Body of pancreas (tissue), 4 donors: Measurements from ENCODE around the gene ADCY5. TPM values are rescaled to one million over a fixed set of nuclear protein-coding genes. Genes with fewer than 3 reads are reported as not detected.

Experiments used
- ATAC-seq: fragments of 150-250 bp; one replicate; pipeline ENCODE4 v1.9.1; 2016
- DNase-seq, 4 donors: peaks; one replicate each; pipeline ENCODE4 v3.0.0-alpha.2; 2019
- H3K27ac ChIP-seq, 4 donors: fragments of 200-600 bp; sonication (generic); 1 replicate in 3 of 4; 2 replicates in 1 of 4; pipeline versions ENCODE4 v1.5.1 to v1.6.1; 2016 to 2019; ENCODE audit warnings: mild to moderate bottlenecking in 1 of 4, mixed read lengths in 1 of 4, moderate library complexity in 1 of 4
- H3K27me3 ChIP-seq, 2 donors: fragments of 200-600 bp; sonication (generic); one replicate each; pipeline ENCODE4 v1.6.0; 2016; ENCODE audit warnings: mild to moderate bottlenecking in 1 of 2
- H3K36me3 ChIP-seq, 2 donors: fragments of 200-600 bp; sonication (generic); replicated peaks in 1 of 2; 2 replicates each; pipeline ENCODE4 v1.5.1; 2016; ENCODE audit warnings: low read depth in 2 of 2; ENCODE audit not compliant: insufficient read depth in 1 of 2
- H3K4me1 ChIP-seq: fragments of 200-600 bp; sonication (generic); one replicate; pipeline ENCODE4 v1.6.0; 2016
- H3K4me3 ChIP-seq, 2 donors: fragments of 200-600 bp; sonication (generic); 1 replicate in 1 of 2; 2 replicates in 1 of 2; pipeline ENCODE4 v1.5.1; 2016 to 2019
- H3K9me3 ChIP-seq, 3 donors: fragments of 200-600 bp; sonication (generic); 1 replicate in 2 of 3; 2 replicates in 1 of 3; pipeline ENCODE4 v1.5.1; 2016
- POLR2A ChIP-seq, 3 donors: fragments of 450-650 bp; IDR thresholded peaks; one replicate each; pipeline ENCODE4 v1.6.1; 2016; ENCODE audit warnings: antibody characterized with exemption in 3 of 3, mild to moderate bottlenecking in 2 of 3
- WGBS, 2 donors: methylation state at CpG; one replicate each; pipeline ENCODE4 v1.1.5; 2017; 5-methylcytosine and 5-hydroxymethylcytosine counted together
- intact Hi-C: fragments of 100-400 bp; cut with DNase I; formaldehyde crosslinking; loops from one replicate; pipeline ENCODE4 v1.15.1; 2023
- total RNA-seq, 2 donors: library from RNA; depleted of rRNA; stranded (reverse); fragments of >200 nt; gene quantifications; one replicate each; pipeline ENCODE4 v1.1.0, GENCODE V29; 2016
- TF ChIP-seq, protein P1 (sequence below), 7 experiments: fragments of 450-650 bp in 4 of 7; fragments of 200-600 bp in 3 of 7; sonication (generic) in 3 of 7; IDR thresholded peaks; one replicate each; pipeline ENCODE4 v1.5.1; 2016 to 2019; ENCODE audit warnings: antibody characterized with exemption in 7 of 7

The ADCY5 gene
- total RNA-seq, 2 donors from 2014 or later: 10.6 to 18.8 TPM

DNA sequence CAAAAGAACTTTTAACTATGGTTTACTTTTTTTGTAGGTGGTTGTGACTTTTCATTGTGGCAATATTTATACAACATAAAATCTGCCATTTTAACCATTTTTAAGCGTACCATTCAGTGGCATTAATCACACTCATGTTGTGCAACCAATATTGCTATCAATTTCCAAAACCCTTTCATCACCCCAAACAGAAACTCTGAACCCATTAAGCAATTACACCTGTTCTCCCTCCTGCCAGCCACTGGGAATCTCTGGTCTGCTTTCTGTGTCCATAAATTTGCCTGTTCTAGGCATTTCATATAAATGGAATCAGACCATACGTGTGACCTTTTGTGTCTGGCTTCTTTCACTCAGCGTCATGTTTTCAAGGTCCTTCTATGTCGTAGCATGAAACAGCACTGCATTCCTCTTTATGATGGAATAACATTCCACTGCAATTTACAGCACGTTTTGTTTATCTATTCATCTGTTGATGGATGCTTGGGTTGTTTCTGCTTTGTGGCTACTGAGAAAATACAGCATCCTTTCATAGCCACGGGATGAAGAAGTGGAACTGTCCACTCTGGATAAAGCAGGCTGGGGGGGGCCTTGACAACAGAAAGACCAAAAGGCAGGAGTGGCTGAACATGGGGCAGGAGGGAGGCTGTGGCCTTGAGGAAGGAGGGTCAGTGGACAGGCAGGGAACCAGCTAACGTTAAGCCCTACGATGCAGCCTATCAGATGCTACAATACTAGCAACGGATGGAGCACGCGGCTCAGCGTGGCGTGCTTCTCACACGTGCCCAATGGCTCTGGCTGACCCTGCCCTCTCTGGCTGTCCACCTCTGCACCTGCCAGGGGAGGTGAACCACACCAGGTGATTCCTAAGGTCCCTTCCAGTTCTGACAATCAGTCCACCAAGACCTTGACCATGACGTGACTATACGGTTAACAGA lies 136.3 kb downstream of the ADCY5 start:
- DNase-seq: no peak

DNA sequence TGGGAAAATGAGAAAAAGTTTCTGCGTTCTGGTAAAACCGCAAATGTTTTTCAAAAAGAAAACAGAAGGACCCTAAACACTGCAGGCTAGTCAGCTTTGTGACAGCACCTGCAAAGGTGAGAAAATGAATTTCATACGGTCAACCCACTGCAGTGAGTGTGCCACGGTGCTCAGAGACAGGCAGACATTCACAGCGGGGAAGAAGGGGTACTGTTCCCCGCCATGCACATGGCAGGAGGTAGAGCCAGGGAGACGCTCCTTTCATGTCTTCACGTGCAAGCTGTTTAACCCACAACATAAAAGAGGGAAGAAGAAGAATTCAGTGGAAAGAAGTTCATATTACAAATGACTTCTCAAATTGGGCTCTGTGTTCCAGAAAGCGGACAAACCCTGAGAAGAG lies 137.7 kb downstream of the ADCY5 start:
- Histone ChIP-seq H3K27me3 (no peaks in the 10 kb centered on the region), H3K4me3 (no peak overlapping the region), H3K4me1 (no peaks in the 10 kb centered on the region), H3K9me3 (no peaks in the 10 kb centered on the region), H3K27ac (no peak overlapping the region), H3K36me3 (no peaks in the 10 kb centered on the region)
- no peak for DNase-seq
- WGBS, 2 donors: 71 to 81% methylated on average over 9 of the region's 9 CpGs
- ATAC-seq: no peak
- TF ChIP-seq POLR2A (IDR thresholded peaks at IDR 0.05): no peak
- TF ChIP-seq, protein P1, sequence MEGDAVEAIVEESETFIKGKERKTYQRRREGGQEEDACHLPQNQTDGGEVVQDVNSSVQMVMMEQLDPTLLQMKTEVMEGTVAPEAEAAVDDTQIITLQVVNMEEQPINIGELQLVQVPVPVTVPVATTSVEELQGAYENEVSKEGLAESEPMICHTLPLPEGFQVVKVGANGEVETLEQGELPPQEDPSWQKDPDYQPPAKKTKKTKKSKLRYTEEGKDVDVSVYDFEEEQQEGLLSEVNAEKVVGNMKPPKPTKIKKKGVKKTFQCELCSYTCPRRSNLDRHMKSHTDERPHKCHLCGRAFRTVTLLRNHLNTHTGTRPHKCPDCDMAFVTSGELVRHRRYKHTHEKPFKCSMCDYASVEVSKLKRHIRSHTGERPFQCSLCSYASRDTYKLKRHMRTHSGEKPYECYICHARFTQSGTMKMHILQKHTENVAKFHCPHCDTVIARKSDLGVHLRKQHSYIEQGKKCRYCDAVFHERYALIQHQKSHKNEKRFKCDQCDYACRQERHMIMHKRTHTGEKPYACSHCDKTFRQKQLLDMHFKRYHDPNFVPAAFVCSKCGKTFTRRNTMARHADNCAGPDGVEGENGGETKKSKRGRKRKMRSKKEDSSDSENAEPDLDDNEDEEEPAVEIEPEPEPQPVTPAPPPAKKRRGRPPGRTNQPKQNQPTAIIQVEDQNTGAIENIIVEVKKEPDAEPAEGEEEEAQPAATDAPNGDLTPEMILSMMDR (IDR thresholded peaks at IDR 0.05): no peak
- intact Hi-C loops: no loop called here

More for the DNA sequence above, 136.3 kb downstream of the ADCY5 start:
- H3K9me3 ChIP-seq: no peaks in the 10 kb centered on the region
- no peaks in the 10 kb centered on the region for H3K36me3 ChIP-seq
- 61 to 68% methylated on average over 14 to 16 of the region's 16 CpGs for WGBS, 2 donors
- H3K4me1 ChIP-seq: no peaks in the 10 kb centered on the region
- H3K27me3 ChIP-seq: no peaks in the 10 kb centered on the region
- no peak overlapping the region for H3K4me3 ChIP-seq
- TF ChIP-seq, protein P1 (IDR thresholded peaks at IDR 0.05): no peak
- ATAC-seq: no peak
- intact Hi-C loops: no loop called here
- no peak overlapping the region for H3K27ac ChIP-seq

DNA sequence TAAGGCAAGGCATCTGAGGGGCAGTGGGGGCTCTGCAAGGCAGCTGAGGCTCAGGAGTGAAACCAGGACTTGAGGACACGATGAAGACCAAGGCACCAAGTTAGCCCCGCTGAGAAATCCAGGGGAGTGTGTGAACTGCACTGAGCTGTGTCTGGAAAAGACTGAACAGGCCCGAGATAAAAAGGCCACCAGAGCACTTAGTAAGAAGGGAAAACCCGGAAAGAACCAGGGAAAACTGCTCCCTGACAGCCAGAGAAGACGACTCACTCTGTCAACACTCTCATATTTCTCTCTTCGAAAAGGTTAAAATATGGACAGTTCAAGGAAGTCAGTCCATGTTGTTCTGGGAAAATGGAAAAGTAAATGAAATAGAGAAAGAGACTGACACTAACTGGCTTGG lies 138.1 kb downstream of the ADCY5 start:
- WGBS, 2 donors: 59 to 69% methylated on average over 6 of the region's 6 CpGs
- TF ChIP-seq, protein P1 (IDR thresholded peaks at IDR 0.05): no peak
- no peak for TF ChIP-seq POLR2A (IDR thresholded peaks at IDR 0.05)
- DNase-seq (no peak), ATAC-seq (no peak)
- no peak overlapping the region for H3K4me3 ChIP-seq
- intact Hi-C loops: no loop called here
- no peaks in the 10 kb centered on the region for H3K4me1 ChIP-seq
- H3K27me3 ChIP-seq: no peaks in the 10 kb centered on the region
- H3K27ac ChIP-seq: no peak overlapping the region
- no peaks in the 10 kb centered on the region for H3K36me3 ChIP-seq
- H3K9me3 ChIP-seq: no peaks in the 10 kb centered on the region

DNA sequence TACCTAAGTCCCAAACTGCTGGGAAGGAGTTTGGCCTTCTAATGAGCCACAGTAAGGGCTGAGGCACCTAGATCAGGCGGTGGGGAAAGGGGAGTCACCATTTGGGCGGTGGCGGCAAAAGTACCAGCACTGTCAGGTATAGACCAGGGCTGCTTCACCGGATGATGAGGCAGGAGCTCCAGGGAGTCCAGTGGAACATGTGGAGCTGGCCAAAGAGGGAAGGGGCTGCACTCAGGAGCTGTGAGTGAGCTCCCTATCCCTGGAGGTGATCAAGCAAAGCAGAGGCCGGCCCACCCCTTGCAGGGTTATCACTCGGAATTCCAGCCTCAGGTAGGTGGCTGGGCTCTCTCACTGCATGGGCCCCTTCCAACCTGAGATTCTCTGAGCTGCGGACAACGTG lies 138.7 kb downstream of the ADCY5 start:
- no peaks in the 10 kb centered on the region for H3K9me3 ChIP-seq
- ATAC-seq (no peak), DNase-seq (no peak)
- intact Hi-C loops: no loop called here
- TF ChIP-seq, protein P1 (IDR thresholded peaks at IDR 0.05): no peak
- TF ChIP-seq POLR2A (IDR thresholded peaks at IDR 0.05): no peak
- H3K4me3 ChIP-seq: no peak overlapping the region
- no peaks in the 10 kb centered on the region for H3K4me1 ChIP-seq
- 85 to 92% methylated on average over 7 to 8 of the region's 8 CpGs for WGBS, 2 donors
- H3K27ac ChIP-seq: no peak overlapping the region
- H3K27me3 ChIP-seq: no peaks in the 10 kb centered on the region
- H3K36me3 ChIP-seq: no peaks in the 10 kb centered on the region

DNA sequence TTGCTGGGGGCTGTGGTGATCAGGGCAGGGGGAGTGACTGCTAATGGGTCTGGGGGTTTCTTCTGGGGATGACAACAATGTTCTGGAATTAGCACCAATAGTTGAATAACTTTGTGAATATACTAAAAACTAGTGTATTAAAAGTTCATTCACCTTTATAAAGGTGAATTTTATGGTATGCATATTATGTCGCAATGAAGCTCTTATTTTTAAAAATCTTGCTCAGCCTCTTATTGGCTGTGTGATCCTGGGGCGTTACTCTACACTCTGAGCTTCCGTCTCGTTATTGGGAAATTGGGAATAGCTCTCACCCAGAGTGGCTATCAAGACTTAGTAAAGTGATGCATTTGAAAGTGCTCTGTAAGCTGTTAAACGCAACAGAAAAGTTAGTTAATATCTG lies 141.8 kb downstream of the ADCY5 start:
- ATAC-seq (no peak), DNase-seq (no peak)
- Histone ChIP-seq H3K27ac (no peak overlapping the region), H3K9me3 (no peaks in the 10 kb centered on the region), H3K36me3 (no peaks in the 10 kb centered on the region), H3K4me1 (no peaks in the 10 kb centered on the region), H3K4me3 (no peak overlapping the region), H3K27me3 (no peaks in the 10 kb centered on the region)
- intact Hi-C loops: no loop called here
- 83 to 86% methylated on average over 5 of the region's 5 CpGs for WGBS, 2 donors
- TF ChIP-seq, protein P1 (IDR thresholded peaks at IDR 0.05): no peak
- TF ChIP-seq POLR2A (IDR thresholded peaks at IDR 0.05): no peak
